ENCODE data around the gene WDFY2. TPM values are rescaled to one million over a fixed set of nuclear protein-coding genes. Genes with fewer than 3 reads are reported as not detected.

Gene WDFY2
- total and polyA plus RNA-seq, 11 donors: 2.0 to 12.6 (median 6.5) TPM

DNA sequence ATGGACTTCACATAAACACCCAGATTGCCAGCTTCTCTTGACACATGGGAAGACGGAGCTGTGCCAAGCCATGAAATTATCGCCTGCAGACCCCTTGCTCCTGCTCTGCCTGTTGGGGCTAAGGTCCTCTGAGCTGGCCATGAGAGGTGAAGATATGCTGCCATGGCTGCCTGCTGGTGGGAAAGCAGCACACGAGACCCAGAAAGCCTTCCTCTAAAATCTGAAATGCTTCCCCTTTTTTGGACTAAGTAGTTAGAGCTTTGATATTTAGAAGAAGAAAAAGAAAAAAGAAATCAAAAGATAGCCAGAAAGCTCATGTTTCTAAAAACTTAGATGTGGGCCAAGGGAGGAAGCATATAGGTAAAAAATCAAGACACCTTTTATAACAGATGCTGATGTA is 11.2 kb downstream of the WDFY2 start:
- 74 to 92% (median 86%) methylated on average over 3 of the region's 3 CpGs for WGBS, 4 donors
- Histone ChIP-seq H3K27me3 (no peaks in the 10 kb centered on the region), H3K4me3 (no peak overlapping the region), H3K9me3 (no peaks in the 10 kb centered on the region), H3K27ac (peak overlapping the region in 1 of 12 donors; percentile 11), H3K4me1 (peaks cover 0 to 56% (median 15%) of the 10 kb centered on the region in 12 donors), H3K36me3 (no peaks in the 10 kb centered on the region)
- ATAC-seq (no peak), DNase-seq (no peak)
- TF ChIP-seq POLR2A (IDR thresholded peaks at IDR 0.05): no peak
- TF ChIP-seq, protein P1, sequence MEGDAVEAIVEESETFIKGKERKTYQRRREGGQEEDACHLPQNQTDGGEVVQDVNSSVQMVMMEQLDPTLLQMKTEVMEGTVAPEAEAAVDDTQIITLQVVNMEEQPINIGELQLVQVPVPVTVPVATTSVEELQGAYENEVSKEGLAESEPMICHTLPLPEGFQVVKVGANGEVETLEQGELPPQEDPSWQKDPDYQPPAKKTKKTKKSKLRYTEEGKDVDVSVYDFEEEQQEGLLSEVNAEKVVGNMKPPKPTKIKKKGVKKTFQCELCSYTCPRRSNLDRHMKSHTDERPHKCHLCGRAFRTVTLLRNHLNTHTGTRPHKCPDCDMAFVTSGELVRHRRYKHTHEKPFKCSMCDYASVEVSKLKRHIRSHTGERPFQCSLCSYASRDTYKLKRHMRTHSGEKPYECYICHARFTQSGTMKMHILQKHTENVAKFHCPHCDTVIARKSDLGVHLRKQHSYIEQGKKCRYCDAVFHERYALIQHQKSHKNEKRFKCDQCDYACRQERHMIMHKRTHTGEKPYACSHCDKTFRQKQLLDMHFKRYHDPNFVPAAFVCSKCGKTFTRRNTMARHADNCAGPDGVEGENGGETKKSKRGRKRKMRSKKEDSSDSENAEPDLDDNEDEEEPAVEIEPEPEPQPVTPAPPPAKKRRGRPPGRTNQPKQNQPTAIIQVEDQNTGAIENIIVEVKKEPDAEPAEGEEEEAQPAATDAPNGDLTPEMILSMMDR (IDR thresholded peaks at IDR 0.05): no peak
- intact Hi-C loops (cut with DNase I): no loop called here

DNA sequence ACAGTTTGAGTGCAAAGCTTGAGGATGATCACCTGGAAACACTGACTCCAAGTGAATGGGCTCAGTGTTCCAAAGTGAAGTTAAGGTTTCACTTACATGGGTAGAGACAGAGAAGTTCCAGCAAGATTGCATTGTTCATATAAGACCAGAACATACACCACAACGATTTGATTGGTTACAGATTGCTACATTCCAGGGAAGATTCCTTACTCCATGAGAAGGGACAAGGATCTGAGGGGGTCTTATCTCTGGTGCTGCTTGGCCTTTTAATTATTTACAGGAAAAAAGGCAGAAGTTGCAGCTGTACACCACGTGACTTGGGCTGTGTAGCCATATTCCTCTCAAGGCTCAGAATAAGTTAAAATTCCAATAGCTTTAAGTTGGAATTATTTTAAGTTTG is 12.3 kb downstream of the WDFY2 start:
- peaks cover 0 to 54% (median 4%) of the 10 kb centered on the region in 12 donors for H3K4me1 ChIP-seq
- no peak overlapping the region for H3K4me3 ChIP-seq
- ATAC-seq (no peak), DNase-seq (no peak)
- TF ChIP-seq, protein P1 (IDR thresholded peaks at IDR 0.05): no peak
- TF ChIP-seq POLR2A (IDR thresholded peaks at IDR 0.05): no peak
- intact Hi-C loops (cut with DNase I): no loop called here
- 51 to 59% (median 56%) methylated on average over 2 of the region's 2 CpGs for WGBS, 4 donors
- no peak overlapping the region for H3K27ac ChIP-seq
- no peaks in the 10 kb centered on the region for H3K36me3 ChIP-seq
- no peaks in the 10 kb centered on the region for H3K27me3 ChIP-seq
- no peaks in the 10 kb centered on the region for H3K9me3 ChIP-seq

DNA sequence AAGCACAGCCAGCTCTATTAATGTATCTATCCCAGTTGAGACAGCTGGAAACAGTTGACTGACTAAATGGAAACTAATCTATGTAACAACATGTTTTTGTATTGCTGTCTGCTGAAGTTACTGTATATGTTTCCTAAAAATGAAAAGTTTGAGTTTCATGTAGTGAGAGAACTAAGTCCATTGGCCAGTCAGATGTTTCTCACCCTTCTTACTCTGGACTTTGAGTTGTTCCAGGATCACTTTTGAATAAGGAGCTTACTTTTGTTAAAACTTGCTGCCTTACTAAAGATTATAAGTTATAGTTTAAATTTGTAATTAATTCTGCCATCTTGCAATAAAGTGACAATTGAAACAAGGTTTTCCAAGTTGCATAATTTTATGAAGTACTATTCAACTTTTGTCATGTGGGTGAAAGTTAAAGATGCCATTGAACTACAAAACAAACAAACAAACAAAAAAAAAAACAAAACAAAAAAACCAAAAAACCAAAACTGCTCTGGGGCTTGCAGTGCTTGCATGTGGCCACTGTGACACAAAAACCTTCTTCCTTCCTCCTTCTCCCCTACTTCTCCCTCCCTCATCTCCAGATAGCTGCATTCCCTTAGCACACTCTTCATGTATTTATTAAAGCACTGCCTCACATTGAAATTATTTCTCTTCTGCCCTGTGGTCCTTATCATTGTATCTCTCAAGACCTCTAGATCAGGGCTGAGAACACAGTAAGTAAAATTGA is 15.3 kb downstream of the WDFY2 start:
- Histone ChIP-seq H3K36me3 (no peaks in the 10 kb centered on the region), H3K4me1 (peaks cover 0 to 58% (median 0%) of the 10 kb centered on the region in 12 donors), H3K9me3 (no peaks in the 10 kb centered on the region), H3K27ac (peak overlapping the region in 1 of 12 donors; percentile 12), H3K27me3 (no peaks in the 10 kb centered on the region), H3K4me3 (no peak overlapping the region)
- ATAC-seq: no peak
- intact Hi-C loops (cut with DNase I): no loop called here
- DNase-seq: no peak
- TF ChIP-seq POLR2A (IDR thresholded peaks at IDR 0.05): no peak
- TF ChIP-seq, protein P1 (IDR thresholded peaks at IDR 0.05): no peak

DNA sequence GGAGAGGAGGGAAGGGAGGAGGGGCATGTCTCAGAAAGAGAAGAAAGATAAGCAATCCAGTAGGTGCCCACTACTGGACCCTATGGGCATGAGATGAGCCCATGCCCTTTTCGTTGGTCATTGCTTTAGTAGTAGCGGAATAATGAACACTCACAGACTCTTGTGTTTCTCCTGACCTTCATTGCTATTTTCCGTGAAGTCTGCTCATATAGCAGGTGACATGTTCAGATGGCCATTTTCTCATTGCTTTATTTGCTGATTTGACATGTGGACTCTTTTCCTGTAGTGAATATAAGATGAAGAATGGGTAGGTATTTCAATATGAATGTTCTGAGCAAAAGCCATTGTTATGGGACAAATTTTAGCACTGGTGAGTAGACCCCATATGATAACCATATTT is 16.4 kb downstream of the WDFY2 start:
- no peak overlapping the region for H3K4me3 ChIP-seq
- H3K27ac ChIP-seq: no peak overlapping the region
- H3K9me3 ChIP-seq: no peaks in the 10 kb centered on the region
- peaks cover 0 to 55% (median 7%) of the 10 kb centered on the region in 12 donors for H3K4me1 ChIP-seq
- DNase-seq (no peak), ATAC-seq (no peak)
- H3K36me3 ChIP-seq: no peaks in the 10 kb centered on the region
- TF ChIP-seq, protein P1 (IDR thresholded peaks at IDR 0.05): no peak
- TF ChIP-seq POLR2A (IDR thresholded peaks at IDR 0.05): no peak
- intact Hi-C loops (cut with DNase I): no loop called here
- 96 to 98% (median 98%) methylated on average over 3 of the region's 3 CpGs for WGBS, 4 donors
- no peaks in the 10 kb centered on the region for H3K27me3 ChIP-seq
